Mucosa of descending colon (tissue), 3 donors: Measurements from ENCODE around the gene CBFB. TPM values are rescaled to one million over a fixed set of nuclear protein-coding genes. Genes with fewer than 3 reads are reported as not detected.

ENCODE experiments used
- ATAC-seq: fragments of 200-7000 bp; cut with Tn5 transposase; one replicate; pipeline ENCODE4 v1.9.1; 2020; ENCODE audit warnings: mild to moderate bottlenecking, moderate library complexity
- DNase-seq, 3 donors: peaks; one replicate each; pipeline ENCODE4 v3.0.0-alpha.2; 2020
- H3K36me3 ChIP-seq: fragments of 200-600 bp; one replicate; pipeline ENCODE4 v1.8.0; 2021; ENCODE audit warnings: low read depth, mild to moderate bottlenecking
- H3K4me1 ChIP-seq: fragments of 200-600 bp; one replicate; pipeline ENCODE4 v1.8.0; 2021; ENCODE audit warnings: low read depth, mild to moderate bottlenecking
- H3K4me3 ChIP-seq: fragments of 200-600 bp; one replicate; pipeline ENCODE4 v1.8.0; 2021; ENCODE audit warnings: mild to moderate bottlenecking
- H3K9me3 ChIP-seq: fragments of 200-600 bp; one replicate; pipeline ENCODE4 v1.8.0; 2021; ENCODE audit warnings: mild to moderate bottlenecking
- CTCF ChIP-seq: fragments of 200-600 bp; IDR thresholded peaks from one replicate; pipeline ENCODE4 v1.8.0; 2022; ENCODE audit warnings: antibody characterized with exemption, mild to moderate bottlenecking
- intact Hi-C, 2 donors: fragments of 100-400 bp; cut with DNase I in 1 of 2; cut with micrococcal nuclease in 1 of 2; formaldehyde crosslinking; loops; one replicate each; pipeline versions ENCODE4 v1.11.0 to v1.11.1; 2022; cut with DNase I, micrococcal nuclease
- total RNA-seq, 3 donors: library from RNA; stranded (reverse); fragmentation: NEBNext Ultra II Directional in 2 of 3; extraction: Animal tissue kit (Norgen Biotek cat#: 25700) in 2 of 3; gene quantifications; one replicate each; pipeline versions ENCODE4 v1.2.1 to v1.2.4, GENCODE V29; 2021 to 2023
- donor health status: DM: no; HTN: no; CAD: no; lungs with moderate emphysema.
- donor health status: DM: no; HTN: no; CAD: no.
- donor health status: DM: no; HTN: yes; CAD: no.

Gene CBFB
- total RNA-seq, 3 donors from 2014 or later, result 26.3 to 35.5 (median 26.8) TPM

GRCh38 chr16:67063008-67063407, 34.1 kb downstream of the CBFB start:
- DNase-seq, result no peak
- no peak for ATAC-seq
- intact Hi-C loops, result no loop called here
- Histone ChIP-seq H3K9me3 (no peaks in the 10 kb centered on the region), H3K36me3 (no peaks in the 10 kb centered on the region), H3K4me1 (no peaks in the 10 kb centered on the region), H3K4me3 (no peak overlapping the region)
- TF ChIP-seq CTCF, result no peak

- no peak for ATAC-seq
- H3K36me3 ChIP-seq, result no peaks in the 10 kb centered on the region
- no peak overlapping the region for H3K4me3 ChIP-seq
- TF ChIP-seq CTCF, result no peak
- H3K9me3 ChIP-seq, result no peaks in the 10 kb centered on the region
- intact Hi-C loops, result no loop called here
- no peaks in the 10 kb centered on the region for H3K4me1 ChIP-seq
- no peak for DNase-seq
Measured at GRCh38 chr16:67068212-67068753, 39.3 kb downstream of the CBFB start.

- Histone ChIP-seq H3K36me3 (no peaks in the 10 kb centered on the region), H3K4me1 (no peaks in the 10 kb centered on the region), H3K9me3 (no peaks in the 10 kb centered on the region), H3K4me3 (no peak overlapping the region)
- intact Hi-C loops, result no loop called here
- ATAC-seq (no peak), DNase-seq (no peak)
- no peak for TF ChIP-seq CTCF
Measured at GRCh38 chr16:67071476-67072048, 42.6 kb downstream of the CBFB start.

- H3K36me3 ChIP-seq, result peaks cover 3% of the 10 kb centered on the region
- ATAC-seq, result no peak
Measured at GRCh38 chr16:67075331-67075730, 46.4 kb downstream of the CBFB start.

GRCh38 chr16:67077871-67078270, 48.9 kb downstream of the CBFB start:
- intact Hi-C loops, result no loop called here

More at GRCh38 chr16:67075331-67075730, 46.4 kb downstream of the CBFB start:
- Histone ChIP-seq H3K4me1 (no peaks in the 10 kb centered on the region), H3K9me3 (no peaks in the 10 kb centered on the region), H3K4me3 (no peak overlapping the region)
- intact Hi-C loops, result no loop called here
- TF ChIP-seq CTCF, result no peak
- DNase-seq, result no peak

More at GRCh38 chr16:67077871-67078270, 48.9 kb downstream of the CBFB start:
- DNase-seq, result no peak
- no peak for ATAC-seq
- Histone ChIP-seq H3K4me3 (no peak overlapping the region), H3K36me3 (peaks cover 3% of the 10 kb centered on the region), H3K4me1 (no peaks in the 10 kb centered on the region), H3K9me3 (no peaks in the 10 kb centered on the region)
- TF ChIP-seq CTCF, result no peak
